HFFc6 (cell line): ENCODE results near the gene PIAS2. TPM values are rescaled to one million over a fixed set of nuclear protein-coding genes. Genes with fewer than 3 reads are reported as not detected.

Experiments used
- DNase-seq: peaks from one replicate; pipeline ENCODE4 v3.0.0-alpha.2; 2018
- H3K27ac Mint-ChIP-seq: 2 replicates; pipeline ENCODE4 v1.8.0; 2020; ENCODE audit warnings: mild to moderate bottlenecking, mixed read lengths
- H3K27me3 Mint-ChIP-seq: 2 replicates; pipeline ENCODE4 v1.8.0; 2021; ENCODE audit warnings: mild to moderate bottlenecking, moderate library complexity, mixed read lengths; ENCODE audit not compliant: insufficient read depth
- H3K36me3 Mint-ChIP-seq: 2 replicates; pipeline ENCODE4 v1.8.0; 2021; ENCODE audit warnings: low read depth, mixed read lengths
- H3K4me1 Mint-ChIP-seq: 2 replicates; pipeline ENCODE4 v1.8.0; 2020; ENCODE audit warnings: low read depth, mixed read lengths
- H3K4me3 Mint-ChIP-seq: 2 replicates; pipeline ENCODE4 v1.8.0; 2020; ENCODE audit warnings: mild to moderate bottlenecking, moderate library complexity, mixed read lengths
- H3K9me3 Mint-ChIP-seq: 2 replicates; pipeline ENCODE4 v1.8.0; 2020; ENCODE audit warnings: mild to moderate bottlenecking, mixed read lengths
- CTCF ChIP-seq: fragments of 200-600 bp; sonication (generic); IDR thresholded peaks from 2 replicates; pipeline ENCODE4 v1.5.0; 2021; ENCODE audit warnings: antibody characterized with exemption, mild to moderate bottlenecking
- total RNA-seq, 6 experiments: library from RNA; stranded (reverse); fragmentation: NEBNext Ultra II Directional; extraction: Animal tissue kit (Norgen Biotek cat#: 25700); gene quantifications; 2 replicates in 1 of 6; 3 replicates in 5 of 6; pipeline ENCODE4 v1.2.3, GENCODE V29; 2021

Gene PIAS2
- total RNA-seq, 6 experiments from 2014 or later: 23.2 to 26.2 (median 23.9) TPM

- Mint-ChIP-seq H3K9me3 (no peaks in the 10 kb centered on the region), H3K4me1 (no peaks in the 10 kb centered on the region), H3K27me3 (no peaks in the 10 kb centered on the region), H3K36me3 (peaks cover 9% of the 10 kb centered on the region; the same call in 1 of the 2 replicates), H3K27ac (no peak overlapping the region), H3K4me3 (no peak overlapping the region)
- TF ChIP-seq CTCF: no peak
- no peak for DNase-seq
Measured at GRCh38 chr18:46829947-46830346, 87.4 kb downstream of the PIAS2 start.

GRCh38 chr18:46829531-46829930 lies 87.8 kb downstream of the PIAS2 start:
- no peak for TF ChIP-seq CTCF
- Mint-ChIP-seq H3K27me3 (no peaks in the 10 kb centered on the region), H3K9me3 (no peaks in the 10 kb centered on the region)

GRCh38 chr18:46821856-46822711 lies 95.2 kb downstream of the PIAS2 start:
- TF ChIP-seq CTCF: no peak
- no peaks in the 10 kb centered on the region for H3K9me3 Mint-ChIP-seq
- no peaks in the 10 kb centered on the region for H3K4me1 Mint-ChIP-seq
- peaks cover 10% of the 10 kb centered on the region for H3K36me3 Mint-ChIP-seq
- no peak for DNase-seq
- no peaks in the 10 kb centered on the region for H3K27me3 Mint-ChIP-seq
- H3K4me3 Mint-ChIP-seq: no peak overlapping the region
- no peak overlapping the region for H3K27ac Mint-ChIP-seq

More at GRCh38 chr18:46829531-46829930, 87.8 kb downstream of the PIAS2 start:
- no peak for DNase-seq
- Mint-ChIP-seq H3K4me3 (no peak overlapping the region), H3K27ac (no peak overlapping the region), H3K36me3 (peaks cover 9% of the 10 kb centered on the region; the same call in 1 of the 2 replicates), H3K4me1 (no peaks in the 10 kb centered on the region)

- Mint-ChIP-seq H3K27me3 (no peaks in the 10 kb centered on the region), H3K4me1 (no peaks in the 10 kb centered on the region), H3K9me3 (no peaks in the 10 kb centered on the region), H3K27ac (no peak overlapping the region), H3K4me3 (no peak overlapping the region), H3K36me3 (peaks cover 6% of the 10 kb centered on the region)
- no peak for DNase-seq
- no peak for TF ChIP-seq CTCF
Measured at GRCh38 chr18:46820863-46821262, 96.4 kb downstream of the PIAS2 start.

- Mint-ChIP-seq H3K4me1 (peaks cover 14% of the 10 kb centered on the region), H3K27ac (no peak overlapping the region), H3K9me3 (no peaks in the 10 kb centered on the region), H3K4me3 (no peak overlapping the region), H3K27me3 (no peaks in the 10 kb centered on the region), H3K36me3 (no peaks in the 10 kb centered on the region; the same call in 1 of the 2 replicates)
- TF ChIP-seq CTCF: no peak
- DNase-seq: no peak
Measured at GRCh38 chr18:46815661-46816060, 101.6 kb downstream of the PIAS2 start.
